NT2/D1 (cell line): ENCODE data around the gene LLGL1.

ENCODE experiments used
- DNase-seq: peaks from one replicate; pipeline ENCODE4 v3.0.0-alpha.2; 2011; ENCODE audit warnings: low read depth, low spot score
- H3K27me3 ChIP-seq: 2 replicates; pipeline ENCODE4 v1.6.0; 2011; ENCODE audit warnings: mild to moderate bottlenecking; ENCODE audit not compliant: insufficient read length, insufficient read depth
- H3K36me3 ChIP-seq: 2 replicates; pipeline ENCODE4 v1.6.1; 2011; ENCODE audit warnings: mild to moderate bottlenecking, low read length, mixed read lengths; ENCODE audit not compliant: insufficient read depth, insufficient read length
- H3K4me1 ChIP-seq: 2 replicates; pipeline ENCODE4 v1.5.1; 2011; ENCODE audit not compliant: insufficient read depth, insufficient read length
- H3K4me3 ChIP-seq: 2 replicates; pipeline ENCODE4 v1.5.1; 2011; ENCODE audit warnings: low read depth; ENCODE audit not compliant: insufficient read length
- H3K9ac ChIP-seq: 2 replicates; pipeline ENCODE4 v1.6.0; 2011; ENCODE audit warnings: low read depth; ENCODE audit not compliant: insufficient read length
- H3K9me3 ChIP-seq: 2 replicates; pipeline ENCODE4 v1.5.1; 2011; ENCODE audit warnings: mild to moderate bottlenecking, low read length; ENCODE audit not compliant: insufficient read depth
- SUZ12 ChIP-seq: IDR thresholded peaks from 2 replicates; pipeline ENCODE4 v1.6.1; 2011; ENCODE audit not compliant: insufficient read length, insufficient read depth; ENCODE audit errors: extremely low read depth
- YY1 ChIP-seq: IDR thresholded peaks from 2 replicates; pipeline ENCODE4 v1.6.1; 2011; ENCODE audit not compliant: insufficient read length, insufficient read depth
- ZNF274 ChIP-seq: IDR thresholded peaks from 2 replicates; pipeline ENCODE4 v1.6.1; 2011; ENCODE audit warnings: mild to moderate bottlenecking, low read depth, low read length

The LLGL1 gene

GRCh38 chr17:18258356-18259038 is 33.1 kb downstream of the LLGL1 start, which contains the start of gene FLII:
Gene FLII (minus strand): TSS chr17:18258738. CDS start chr17:18258690, 48 bp downstream.
- TF ChIP-seq YY1 (no peak), SUZ12 (no peak), ZNF274 (no peak)
- peaks cover 45% of the 10 kb centered on the region for H3K36me3 ChIP-seq
- H3K4me1 ChIP-seq: no peaks in the 10 kb centered on the region
- no peak for DNase-seq
- peak within 1 kb of the TSS; percentile 87 for H3K9ac ChIP-seq
- no peaks in the 10 kb centered on the region for H3K27me3 ChIP-seq
- peak within 1 kb of the TSS; percentile 78 for H3K4me3 ChIP-seq
- no peaks in the 10 kb centered on the region for H3K9me3 ChIP-seq

- Histone ChIP-seq H3K36me3 (peaks cover 45% of the 10 kb centered on the region), H3K4me3 (no peak overlapping the region), H3K9me3 (no peaks in the 10 kb centered on the region), H3K4me1 (no peaks in the 10 kb centered on the region), H3K27me3 (no peaks in the 10 kb centered on the region), H3K9ac (no peak overlapping the region)
- TF ChIP-seq SUZ12 (no peak), YY1 (no peak), ZNF274 (no peak)
- no peak for DNase-seq
Observed at GRCh38 chr17:18259621-18260331, 34.3 kb downstream of the LLGL1 start.

- H3K9ac ChIP-seq: peak within 1 kb of the TSS; percentile 90
- peak within 1 kb of the TSS; percentile 73 for H3K4me3 ChIP-seq
- peaks cover 45% of the 10 kb centered on the region for H3K36me3 ChIP-seq
- no peaks in the 10 kb centered on the region for H3K4me1 ChIP-seq
- TF ChIP-seq ZNF274 (no peak), SUZ12 (no peak), YY1 (no peak)
- peak; percentile 83 for DNase-seq
- no peaks in the 10 kb centered on the region for H3K27me3 ChIP-seq
- no peaks in the 10 kb centered on the region for H3K9me3 ChIP-seq
Observed at GRCh38 chr17:18260332-18261145, 35.1 kb downstream of the LLGL1 start, which contains the start of gene MIEF2. Gene MIEF2 (plus strand): TSS chr17:18260662. CDS start chr17:18262721, 2,059 bp downstream.

GRCh38 chr17:18261146-18261515 is 35.7 kb downstream of the LLGL1 start:
- TF ChIP-seq ZNF274 (no peak), SUZ12 (no peak), YY1 (no peak)
- Histone ChIP-seq H3K27me3 (no peaks in the 10 kb centered on the region), H3K4me1 (no peaks in the 10 kb centered on the region), H3K4me3 (peak overlapping the region; percentile 73), H3K36me3 (peaks cover 40% of the 10 kb centered on the region), H3K9ac (peak overlapping the region; percentile 90), H3K9me3 (no peaks in the 10 kb centered on the region)
- no peak for DNase-seq

- peaks cover 35% of the 10 kb centered on the region for H3K36me3 ChIP-seq
- peak overlapping the region; percentile 73 for H3K4me3 ChIP-seq
- peak overlapping the region; percentile 90 for H3K9ac ChIP-seq
- no peaks in the 10 kb centered on the region for H3K4me1 ChIP-seq
- no peaks in the 10 kb centered on the region for H3K27me3 ChIP-seq
- no peak for DNase-seq
- TF ChIP-seq SUZ12: no peak
- no peak for TF ChIP-seq ZNF274
- no peak for TF ChIP-seq YY1
- H3K9me3 ChIP-seq: no peaks in the 10 kb centered on the region
Observed at GRCh38 chr17:18261659-18262058, 36.2 kb downstream of the LLGL1 start.

GRCh38 chr17:18262111-18262510 is 36.7 kb downstream of the LLGL1 start:
- no peaks in the 10 kb centered on the region for H3K9me3 ChIP-seq
- TF ChIP-seq SUZ12 (no peak), YY1 (no peak), ZNF274 (no peak)
- H3K9ac ChIP-seq: peak overlapping the region; percentile 90
- H3K4me1 ChIP-seq: no peaks in the 10 kb centered on the region
- DNase-seq: no peak
- no peak overlapping the region for H3K4me3 ChIP-seq
- H3K36me3 ChIP-seq: peaks cover 31% of the 10 kb centered on the region
- no peaks in the 10 kb centered on the region for H3K27me3 ChIP-seq
